HG03457 (cell line): ENCODE data around the gene NAMPT.
"Not testable (repeated sequence)": the region's sequence is repeated elsewhere in the genome, so short reads cannot be mapped to it uniquely, and the experiment has no call there.

Source experiments
- ATAC-seq: cut with Tn5 transposase; IDR thresholded peaks from one replicate; pipeline ENCODE4 v1.9.1; 2021; ENCODE audit warnings: moderate number of reproducible peaks; ENCODE audit not compliant: unreplicated experiment

Gene NAMPT

DNA sequence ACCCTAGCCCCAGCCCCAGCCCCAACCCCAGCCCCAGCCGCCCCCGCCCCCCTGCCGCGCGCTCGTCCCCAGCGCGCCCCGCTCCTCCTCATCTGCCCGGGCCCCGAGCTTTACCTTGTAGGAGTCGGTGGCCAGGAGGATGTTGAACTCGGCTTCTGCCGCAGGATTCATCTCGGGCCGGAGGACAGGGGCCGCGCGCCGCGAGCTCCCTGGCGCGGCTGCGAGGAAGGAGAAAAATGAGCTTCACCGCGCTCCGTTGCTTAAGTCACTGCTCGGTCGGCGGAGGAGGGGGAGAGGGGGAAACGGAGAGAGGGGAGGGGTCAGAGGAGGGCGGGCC lies at the start of gene NAMPT:
Gene NAMPT (minus strand): TSS at position 270 of the 337 bp plus-strand sequence. CDS start 99 bp downstream, at position 171.
- ATAC-seq = no peak

DNA sequence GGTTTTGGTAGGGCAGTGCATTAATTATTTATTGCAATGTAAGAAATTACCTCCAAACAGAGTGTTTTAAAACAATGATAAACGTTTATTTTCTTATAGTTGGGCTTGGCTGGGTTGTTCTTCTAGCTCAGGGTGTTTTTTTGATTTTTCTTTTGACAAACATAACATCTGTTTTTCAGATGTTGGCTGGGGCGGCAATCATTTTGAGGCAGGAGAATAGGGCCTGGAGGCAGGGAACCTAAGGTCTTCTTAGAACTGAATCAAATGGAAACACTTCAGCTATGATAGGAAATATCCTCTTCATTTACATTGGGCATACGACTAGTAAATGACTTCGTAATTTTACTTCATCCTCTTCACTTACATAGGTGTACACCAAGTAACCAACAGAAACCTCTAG lies 47.4 kb upstream of the NAMPT start:
- no peak for ATAC-seq

DNA sequence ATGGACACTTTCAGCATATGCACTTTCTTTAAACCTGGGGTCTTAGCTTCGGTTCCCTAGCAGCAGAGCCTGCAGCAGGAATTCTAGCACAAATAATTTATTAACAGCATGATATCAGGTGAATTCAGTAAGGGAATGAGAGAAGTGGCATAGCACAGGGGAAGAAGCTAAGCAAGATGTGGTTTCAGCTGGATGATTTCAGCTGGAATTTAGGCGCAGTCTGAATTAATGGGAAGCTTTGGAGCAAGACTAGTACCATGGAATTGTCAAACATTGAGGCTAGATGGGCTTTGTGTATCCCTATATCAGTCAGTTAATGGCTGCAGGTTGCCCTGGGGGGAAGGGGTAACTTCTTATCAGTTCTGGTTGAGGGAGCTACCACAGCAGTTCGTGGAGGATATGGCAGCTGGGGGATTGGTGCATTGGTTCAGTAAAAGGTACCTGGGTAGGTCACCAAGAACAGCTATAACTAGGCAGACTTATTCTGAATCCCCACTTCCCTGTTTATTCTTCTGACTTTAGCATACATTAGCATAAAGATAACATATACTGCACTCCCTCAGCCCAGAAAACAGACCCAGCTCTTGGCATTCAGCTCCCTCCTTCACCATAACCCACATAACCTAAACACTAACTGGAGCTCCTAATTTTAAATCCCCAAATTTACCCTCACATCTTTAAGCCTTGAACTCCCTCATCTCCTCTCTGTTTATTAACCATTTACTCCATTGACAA lies 46.8 kb upstream of the NAMPT start:
- no peak for ATAC-seq

DNA sequence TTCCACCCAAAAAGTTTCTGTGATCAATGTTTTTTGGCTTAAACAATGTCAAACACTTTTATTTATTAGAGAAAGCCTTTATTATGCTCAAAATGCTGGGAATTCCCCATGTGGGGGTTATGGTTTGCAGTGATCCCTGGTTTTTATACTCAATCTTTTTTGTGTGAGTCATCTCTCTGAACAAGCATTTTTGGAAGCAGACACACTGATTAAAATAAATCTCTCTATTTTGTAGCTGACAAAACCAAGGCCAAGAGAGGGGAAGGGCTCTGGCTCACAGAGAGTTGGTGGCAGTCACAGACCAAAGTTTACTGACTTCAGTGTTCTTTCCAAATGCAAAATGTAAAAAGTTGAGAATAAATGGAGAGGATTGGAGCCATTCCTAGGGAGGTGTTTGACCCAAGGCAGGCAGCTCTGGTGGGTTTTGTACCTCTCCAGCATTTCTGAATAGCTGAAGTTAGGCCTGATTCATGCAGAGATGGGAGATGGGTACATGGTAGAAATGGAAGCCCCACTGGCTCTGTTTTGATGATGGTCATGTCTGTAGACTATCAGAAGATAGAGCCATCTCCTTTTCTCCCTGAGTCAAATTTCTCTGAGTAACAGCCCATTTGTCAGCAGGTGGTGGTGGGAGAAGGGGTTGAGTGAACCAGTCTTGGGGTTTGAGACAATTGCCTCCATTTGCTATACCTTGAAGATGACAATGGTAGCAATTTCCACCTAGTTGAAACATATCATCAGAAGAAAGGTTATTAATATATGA lies 45.4 kb upstream of the NAMPT start:
- ATAC-seq = no peak

DNA sequence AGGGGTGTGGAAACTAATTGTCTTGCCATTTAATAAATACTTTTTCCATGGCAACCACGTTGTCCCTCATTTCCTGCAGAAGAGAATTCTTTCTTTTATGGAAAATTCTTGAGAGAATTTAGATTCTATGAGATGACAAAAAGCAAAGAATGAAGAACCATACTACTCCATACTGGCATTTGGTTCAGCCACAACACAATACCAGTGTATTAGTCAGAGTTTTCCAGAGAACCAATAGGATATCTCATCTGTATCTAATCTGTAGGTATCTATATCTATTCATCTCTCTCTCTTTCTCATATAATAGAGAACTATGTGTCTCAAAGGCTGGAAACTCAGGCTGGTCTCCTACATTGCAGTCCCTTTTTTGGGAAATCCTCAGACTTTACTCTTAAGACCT lies 44.6 kb upstream of the NAMPT start:
- no peak for ATAC-seq

- ATAC-seq = no peak
These were observed 43.0 kb upstream of the NAMPT start for GRCh38 chr7:106327538-106328481.

DNA sequence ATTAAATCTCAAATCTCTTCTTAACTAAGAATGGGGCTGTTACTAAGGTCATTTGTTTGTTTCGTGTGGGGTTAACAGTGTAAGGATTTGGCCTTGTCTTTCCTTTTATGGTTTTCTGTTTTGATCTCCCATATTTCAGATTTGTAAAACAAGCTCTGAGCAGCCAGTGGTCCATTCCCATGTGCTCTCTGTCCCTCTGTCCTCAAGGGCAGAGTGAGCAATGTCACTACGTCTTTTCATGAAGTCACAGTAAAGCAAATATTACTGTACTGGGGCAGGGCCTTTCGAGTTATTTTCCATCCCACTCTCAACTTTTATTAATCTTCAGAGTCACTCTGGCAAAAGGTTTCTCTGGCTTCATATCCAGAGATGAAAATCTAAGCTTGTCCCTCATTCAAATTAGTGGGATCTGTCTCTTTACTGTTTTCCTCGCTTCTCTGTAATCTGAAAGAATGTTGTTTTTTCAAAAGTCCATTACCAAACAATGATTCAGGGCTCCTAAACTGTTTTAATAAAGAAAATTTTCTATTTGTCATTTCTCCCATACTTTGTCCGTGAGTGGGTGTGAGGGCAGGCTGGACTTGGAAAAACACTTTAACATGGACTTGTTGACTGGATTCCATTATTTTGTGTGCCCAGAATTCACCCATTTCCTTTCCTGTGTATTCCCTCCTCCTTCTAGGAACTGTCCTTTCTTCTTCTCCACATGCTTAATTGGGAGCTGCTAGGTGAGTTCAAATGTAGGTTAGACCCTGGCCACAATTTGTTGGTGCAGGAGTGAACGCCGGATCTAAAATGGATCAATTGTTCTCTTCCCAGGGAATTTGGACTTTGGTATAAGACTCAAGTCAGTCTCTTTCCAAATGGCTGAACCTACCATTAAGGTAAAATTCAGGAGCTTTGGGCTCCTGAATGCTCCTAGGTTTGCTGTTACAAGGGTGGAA lies 42.1 kb upstream of the NAMPT start:
- ATAC-seq = no peak

- not testable (repeated sequence) for ATAC-seq
These were observed 39.7 kb upstream of the NAMPT start for GRCh38 chr7:106324509-106324908.

DNA sequence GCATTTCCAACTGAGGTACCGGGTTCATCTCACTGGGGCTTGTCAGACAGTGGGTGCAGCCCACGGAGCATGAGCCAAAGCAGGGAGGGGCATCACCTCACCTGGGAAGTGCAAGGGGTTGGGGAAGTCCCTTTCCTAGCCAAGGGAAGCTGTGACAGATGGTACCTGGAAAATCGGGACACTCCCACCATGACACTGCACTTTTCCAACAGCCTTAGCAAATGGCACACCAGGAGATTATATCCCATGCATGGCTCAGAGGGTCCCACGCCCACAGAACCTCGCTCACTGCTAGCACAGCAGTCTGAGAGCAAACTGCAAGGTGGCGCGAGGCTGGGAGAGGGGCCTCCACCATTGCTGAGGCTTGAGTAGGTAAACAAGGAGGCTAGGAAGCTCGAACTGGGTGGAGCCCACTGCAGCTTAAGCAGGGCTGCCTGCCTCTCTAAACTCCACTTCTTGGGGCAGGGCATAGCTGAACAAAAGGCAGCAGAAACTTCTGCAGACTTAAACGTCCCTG lies 35.5 kb upstream of the NAMPT start:
- not testable (repeated sequence) for ATAC-seq

GRCh38 chr7:106318482-106318881 lies 33.7 kb upstream of the NAMPT start:
- no peak for ATAC-seq

GRCh38 chr7:106317971-106318370 lies 33.2 kb upstream of the NAMPT start:
- no peak for ATAC-seq

DNA sequence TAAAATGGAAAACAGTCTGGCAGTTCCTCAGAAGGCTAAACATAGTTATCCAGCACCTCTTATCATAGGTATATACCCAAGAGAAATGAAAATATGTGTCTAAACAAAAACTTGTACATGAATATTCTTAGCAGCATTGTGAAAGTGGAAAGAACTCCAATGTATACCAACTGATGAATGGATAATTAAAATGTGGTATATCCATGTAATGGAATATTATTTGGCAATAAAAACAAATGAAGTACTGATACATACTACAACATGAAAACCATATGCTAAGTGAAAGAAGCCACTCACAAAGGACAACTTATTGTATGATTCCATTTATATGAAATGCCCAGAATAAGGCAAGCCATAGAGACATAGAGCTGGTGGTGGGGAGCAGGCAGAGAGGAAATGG lies 32.2 kb upstream of the NAMPT start:
- no peak for ATAC-seq

DNA sequence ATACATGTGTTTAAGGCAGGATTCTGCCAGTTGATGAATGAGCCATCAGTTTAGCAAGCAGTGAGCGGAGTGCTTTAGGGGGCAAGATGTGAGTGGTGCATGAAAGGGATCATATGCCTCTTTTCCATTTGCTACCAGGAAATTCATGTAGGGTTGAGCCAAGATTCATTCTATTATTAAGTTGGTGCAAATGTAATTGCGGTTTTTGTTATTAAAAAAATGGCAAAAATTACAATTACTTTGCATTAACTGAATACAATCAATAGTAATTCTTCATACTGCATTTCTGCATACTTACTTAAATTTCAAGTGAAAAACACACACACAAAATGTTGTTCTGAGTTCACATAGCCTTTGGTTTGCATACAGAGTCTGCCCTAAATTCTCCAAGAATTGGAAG lies 30.1 kb upstream of the NAMPT start:
- no peak for ATAC-seq

DNA sequence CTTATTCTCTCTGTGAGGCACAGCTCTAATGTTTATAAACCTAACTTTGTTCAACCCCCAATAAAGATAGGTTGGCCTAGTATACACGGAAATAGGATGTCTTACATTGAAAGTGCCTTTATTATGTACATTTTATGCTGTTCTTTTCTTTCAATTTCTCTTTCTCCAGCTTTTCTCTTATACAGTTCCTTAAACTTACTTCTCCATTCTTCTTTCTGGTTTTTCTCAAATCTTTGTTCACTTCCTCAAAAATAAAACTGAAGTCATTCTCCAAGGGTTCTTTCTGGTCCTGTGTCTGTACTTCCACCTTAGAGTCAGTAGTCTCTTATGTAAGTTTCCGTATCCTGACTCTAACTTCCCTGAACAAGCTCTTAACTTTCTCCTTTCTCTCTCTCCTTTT lies 29.2 kb upstream of the NAMPT start:
- ATAC-seq = no peak

DNA sequence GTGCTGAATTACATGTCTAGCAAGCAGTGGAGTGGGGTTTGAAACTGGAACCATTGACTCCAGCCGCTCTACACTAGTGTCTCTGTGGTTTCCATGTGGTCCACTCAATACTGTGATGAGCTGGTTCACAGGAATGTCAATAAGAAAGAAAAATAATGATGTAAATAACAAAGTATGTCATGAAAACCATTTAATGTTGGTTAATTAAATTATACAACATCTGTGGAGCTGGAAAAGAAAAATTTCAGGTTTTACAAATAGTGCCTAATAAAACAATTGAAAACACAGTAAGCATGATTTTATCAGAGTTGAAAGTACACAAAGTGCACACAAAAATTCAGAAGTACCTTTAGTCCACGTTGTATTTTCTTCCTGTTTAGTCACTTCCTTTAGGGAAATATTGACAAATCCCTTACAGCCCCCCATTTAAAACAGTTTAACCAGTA lies 28.7 kb upstream of the NAMPT start:
- ATAC-seq = no peak

DNA sequence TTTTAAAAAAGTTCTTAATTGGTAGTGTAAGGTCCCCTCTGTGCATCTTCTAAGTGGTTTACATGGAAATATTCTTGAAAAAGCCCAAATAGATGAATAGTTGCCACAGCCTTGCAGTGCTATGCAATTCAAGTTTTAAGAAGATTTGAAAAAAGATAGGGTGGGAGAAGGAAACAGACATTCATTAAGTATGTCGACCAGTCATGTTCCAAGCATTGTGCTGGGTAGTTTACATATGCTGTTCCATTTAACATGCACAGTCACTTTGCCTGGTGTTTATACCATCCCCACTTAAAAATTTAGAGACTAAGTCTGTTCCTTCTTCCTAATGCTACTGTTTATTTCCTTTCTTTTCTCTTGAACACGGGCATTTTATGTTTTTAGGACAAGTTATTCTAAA lies 28.1 kb upstream of the NAMPT start:
- no peak for ATAC-seq

GRCh38 chr7:106312099-106312871 lies 27.5 kb upstream of the NAMPT start:
- ATAC-seq = no peak

DNA sequence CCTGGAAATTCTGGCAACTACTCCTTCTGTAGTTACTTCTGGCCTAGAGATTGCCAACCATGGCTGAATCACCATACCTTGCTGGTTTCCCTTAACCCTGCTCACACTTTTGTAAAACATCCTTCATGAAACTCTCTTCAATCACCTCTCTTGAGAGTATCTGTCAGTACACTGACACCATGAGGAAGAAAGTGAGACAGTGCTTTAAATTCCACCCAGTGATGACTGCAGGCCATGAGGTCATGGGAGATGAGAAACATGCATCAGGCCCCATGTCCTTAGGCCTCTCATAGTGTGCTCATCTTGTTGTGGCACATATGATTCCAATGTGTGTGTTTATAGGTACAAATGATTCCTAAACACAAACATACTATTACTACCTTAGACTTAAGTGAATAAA lies 24.6 kb upstream of the NAMPT start:
- ATAC-seq = no peak

- ATAC-seq = no peak
These were observed 21.5 kb upstream of the NAMPT start for GRCh38 chr7:106306256-106306655.
